K562 (cell line): ENCODE data around the gene TOR3A. TPM values are rescaled to one million over a fixed set of nuclear protein-coding genes. Genes with fewer than 3 reads are reported as not detected.

ENCODE experiments used
- ARID3A ChIP-seq: IDR thresholded peaks from 2 replicates; pipeline ENCODE4 v1.6.1; 2012; ENCODE audit warnings: low read depth, low read length, improper control_type of control experiment, borderline replicate concordance
- CHD2 ChIP-seq: IDR thresholded peaks from 2 replicates; pipeline ENCODE4 v1.6.1; 2011; ENCODE audit warnings: low read depth, low read length
- CTCFL ChIP-seq: IDR thresholded peaks from 2 replicates; pipeline ENCODE4 v1.6.1; 2011; ENCODE audit warnings: borderline replicate concordance, low read depth, mild to moderate bottlenecking, moderate library complexity, low read length; ENCODE audit not compliant: insufficient read depth, poor library complexity, severe bottlenecking
- GATA2 ChIP-seq: sonication (generic); formaldehyde crosslinking; IDR thresholded peaks from 2 replicates; pipeline ENCODE4 v1.4.0; 2020; ENCODE audit warnings: mild to moderate bottlenecking, missing genetic modification reagents
- HNRNPL ChIP-seq: fragments of 200-400 bp; formaldehyde crosslinking; IDR thresholded peaks from 2 replicates; pipeline ENCODE4 v1.6.1; 2017; ENCODE audit warnings: low read depth, mild to moderate bottlenecking, low read length
- KAT2B ChIP-seq: IDR thresholded peaks from one replicate; pipeline ENCODE4 v1.6.1; 2012; ENCODE audit warnings: low read depth, mild to moderate bottlenecking, control low read depth, inconsistent platforms, low read length, moderate library complexity
- MIER1 ChIP-seq: fragments of 450-650 bp; IDR thresholded peaks from 2 replicates; pipeline ENCODE4 v1.6.1; 2016; ENCODE audit warnings: antibody characterized with exemption, mild to moderate bottlenecking, low read depth
- MTA1 ChIP-seq: fragments of 450-650 bp; IDR thresholded peaks from 2 replicates; pipeline ENCODE4 v1.6.1; 2017; ENCODE audit warnings: borderline replicate concordance
- NCOA4 ChIP-seq: fragments of 450-650 bp; IDR thresholded peaks from 2 replicates; pipeline ENCODE4 v1.6.1; 2018; ENCODE audit warnings: mild to moderate bottlenecking; ENCODE audit not compliant: partially characterized antibody
- NFE2 ChIP-seq: IDR thresholded peaks from 2 replicates; pipeline ENCODE4 v1.6.1; 2014; ENCODE audit warnings: antibody characterized with exemption, low read depth
- THAP7 ChIP-seq: fragments of 250-450 bp; sonication (Bioruptor Pico); IDR thresholded peaks from 2 replicates; pipeline ENCODE4 v1.5.0; 2021
- ZNF175 ChIP-seq: fragments of 200-800 bp; sonication (Bioruptor generic); IDR thresholded peaks from 2 replicates; pipeline ENCODE4 v1.6.1; 2016; ENCODE audit warnings: low read depth, mild to moderate bottlenecking, missing genetic modification characterization, missing compliant biosample characterization
- ZNF3 ChIP-seq: fragments of 250-450 bp; sonication (Bioruptor Pico); IDR thresholded peaks from 2 replicates; pipeline ENCODE4 v1.5.0; 2021; ENCODE audit warnings: mild to moderate bottlenecking, moderate library complexity
- ZNF431 ChIP-seq: sonication (generic); formaldehyde crosslinking; IDR thresholded peaks from 2 replicates; pipeline ENCODE4 v1.8.0; 2022; ENCODE audit warnings: mild to moderate bottlenecking, missing genetic modification reagents
- ZNF561 ChIP-seq: fragments of 450-650 bp; formaldehyde crosslinking; conservative IDR thresholded peaks from 2 replicates; pipeline ENCODE4 v1.4.0; 2020; ENCODE audit warnings: mild to moderate bottlenecking, moderate library complexity
- ZNF778 ChIP-seq: fragments of 450-650 bp; formaldehyde crosslinking; IDR thresholded peaks from 2 replicates; pipeline ENCODE4 v1.4.0; 2020; ENCODE audit warnings: mild to moderate bottlenecking, moderate library complexity
- ZSCAN32 ChIP-seq: fragments of 450-650 bp; formaldehyde crosslinking; IDR thresholded peaks from 2 replicates; pipeline ENCODE4 v1.4.0; 2020; ENCODE audit warnings: mild to moderate bottlenecking, moderate library complexity
- polyA plus RNA-seq, 8 experiments: library from polyadenylated mRNA; depleted of rRNA in 4 of 8; stranded (reverse) in 5 of 8; unstranded in 3 of 8; fragments of >200 nt; fragmentation: Nextera tagmentation in 2 of 8; fragmentation: Illumina TruSeq in 1 of 8; extraction: Ambion mirVana in 2 of 8; extraction: Trizol in 1 of 8; gene quantifications; 2 replicates each; pipeline versions ENCODE4 v1.2.1 to v1.2.3, GENCODE V29; 2011 to 2014; ENCODE audit warnings: inconsistent platforms in 1 of 8, missing spikeins in 1 of 8
- total RNA-seq, 7 experiments: library from RNA; depleted of rRNA in 6 of 7; stranded (reverse); fragments of >200 nt in 6 of 7; fragmentation: Illumina TruSeq in 2 of 7; extraction: Trizol in 2 of 7; gene quantifications; 2 replicates each; pipeline versions ENCODE4 v1.2.1 to v1.2.3, GENCODE V29; 2011 to 2021; ENCODE audit warnings: low replicate concordance in 1 of 7
- TF ChIP-seq, protein P1 (sequence below), 2 experiments: IDR thresholded peaks in 1 of 2; conservative IDR thresholded peaks in 1 of 2; 2 replicates each; pipeline ENCODE4 v1.6.1; 2016; ENCODE audit warnings: low read depth in 2 of 2, mild to moderate bottlenecking in 1 of 2, missing compliant biosample characterization in 1 of 2, missing genetic modification characterization in 1 of 2, moderate library complexity in 1 of 2

The TOR3A gene
- total and polyA plus RNA-seq, 9 of the 15 experiments (the other 6 are each of a cell fraction or from before 2014, with no cell fraction given) = 7.9 to 94.5 (median 39.7) TPM

- TF ChIP-seq, protein P1, sequence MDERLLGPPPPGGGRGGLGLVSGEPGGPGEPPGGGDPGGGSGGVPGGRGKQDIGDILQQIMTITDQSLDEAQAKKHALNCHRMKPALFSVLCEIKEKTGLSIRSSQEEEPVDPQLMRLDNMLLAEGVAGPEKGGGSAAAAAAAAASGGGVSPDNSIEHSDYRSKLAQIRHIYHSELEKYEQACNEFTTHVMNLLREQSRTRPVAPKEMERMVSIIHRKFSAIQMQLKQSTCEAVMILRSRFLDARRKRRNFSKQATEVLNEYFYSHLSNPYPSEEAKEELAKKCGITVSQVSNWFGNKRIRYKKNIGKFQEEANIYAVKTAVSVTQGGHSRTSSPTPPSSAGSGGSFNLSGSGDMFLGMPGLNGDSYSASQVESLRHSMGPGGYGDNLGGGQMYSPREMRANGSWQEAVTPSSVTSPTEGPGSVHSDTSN (CRISPR knock-in tag; IDR thresholded peaks at IDR 0.05; ENCODE audit: low read depth) = no peak
- TF ChIP-seq, protein P1 (tag; conservative IDR thresholded peaks at IDR 0.05; ENCODE audit: low read depth) = no peak
- TF ChIP-seq MIER1 = no peak
- TF ChIP-seq CTCFL = no peak
- no peak for TF ChIP-seq NFE2
- no peak for TF ChIP-seq ZSCAN32 (CRISPR knock-in tag)
- TF ChIP-seq HNRNPL = no peak
- 0 out of 2 replicates have a peak, but pooled peaks have one; percentile 33 for TF ChIP-seq ZNF175 (CRISPR knock-in tag)
- TF ChIP-seq ZNF778 (CRISPR knock-in tag) = no peak
- no peak for TF ChIP-seq CHD2
- TF ChIP-seq KAT2B = no peak
- no peak for TF ChIP-seq THAP7 (CRISPR knock-in tag)
- TF ChIP-seq ZNF561 (CRISPR knock-in tag) = no peak
- TF ChIP-seq GATA2 (CRISPR knock-in tag) = no peak
- no peak for TF ChIP-seq ZNF3 (CRISPR knock-in tag)
- no peak for TF ChIP-seq NCOA4
- 0 out of 2 replicates have a peak, but pooled peaks have one; percentile 23 for TF ChIP-seq MTA1
- TF ChIP-seq ZNF431 (CRISPR knock-in tag) = no peak
- no peak for TF ChIP-seq ARID3A
Measured at GRCh38 chr1:179052776-179053175, 29.1 kb upstream of the TOR3A start (continued).
